ENCODE data around the gene BRD4.

DNA sequence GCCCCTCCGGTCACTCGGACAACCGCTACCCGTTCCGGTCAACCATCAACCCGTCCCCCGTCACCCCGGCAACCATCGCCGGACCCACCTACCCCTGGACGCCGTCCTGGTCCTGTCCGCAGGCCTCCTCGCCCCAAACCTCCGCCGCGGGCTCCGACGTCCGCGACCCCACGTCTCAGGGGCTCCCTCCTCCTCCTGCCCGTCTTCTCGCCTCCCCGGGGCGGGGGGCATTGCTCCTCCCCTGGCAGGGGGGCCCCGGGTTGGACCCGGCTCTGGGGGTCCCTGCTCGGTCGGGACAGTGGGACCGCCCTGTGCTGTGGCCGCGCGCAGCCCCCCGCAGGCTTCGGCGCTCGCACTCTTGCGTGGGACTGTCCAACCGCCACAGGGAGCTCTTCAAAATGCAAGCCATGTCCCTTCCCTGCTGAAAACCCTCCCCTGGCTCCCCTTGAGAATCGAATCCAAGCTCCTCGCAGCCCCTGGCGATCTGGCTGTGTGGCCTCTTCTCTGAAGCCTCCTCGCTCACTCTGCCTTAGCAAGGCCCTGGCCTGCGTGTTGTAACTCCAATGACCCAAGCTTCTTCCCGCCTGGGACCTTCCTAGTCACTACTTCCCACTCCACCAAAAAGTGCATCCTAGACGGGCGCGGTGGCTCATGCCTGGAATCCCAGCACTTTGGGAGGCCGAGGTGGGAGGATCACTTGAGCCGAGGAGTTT lies 108.5 kb downstream of the BRD4 start:
- TF ChIP-seq, protein P1, sequence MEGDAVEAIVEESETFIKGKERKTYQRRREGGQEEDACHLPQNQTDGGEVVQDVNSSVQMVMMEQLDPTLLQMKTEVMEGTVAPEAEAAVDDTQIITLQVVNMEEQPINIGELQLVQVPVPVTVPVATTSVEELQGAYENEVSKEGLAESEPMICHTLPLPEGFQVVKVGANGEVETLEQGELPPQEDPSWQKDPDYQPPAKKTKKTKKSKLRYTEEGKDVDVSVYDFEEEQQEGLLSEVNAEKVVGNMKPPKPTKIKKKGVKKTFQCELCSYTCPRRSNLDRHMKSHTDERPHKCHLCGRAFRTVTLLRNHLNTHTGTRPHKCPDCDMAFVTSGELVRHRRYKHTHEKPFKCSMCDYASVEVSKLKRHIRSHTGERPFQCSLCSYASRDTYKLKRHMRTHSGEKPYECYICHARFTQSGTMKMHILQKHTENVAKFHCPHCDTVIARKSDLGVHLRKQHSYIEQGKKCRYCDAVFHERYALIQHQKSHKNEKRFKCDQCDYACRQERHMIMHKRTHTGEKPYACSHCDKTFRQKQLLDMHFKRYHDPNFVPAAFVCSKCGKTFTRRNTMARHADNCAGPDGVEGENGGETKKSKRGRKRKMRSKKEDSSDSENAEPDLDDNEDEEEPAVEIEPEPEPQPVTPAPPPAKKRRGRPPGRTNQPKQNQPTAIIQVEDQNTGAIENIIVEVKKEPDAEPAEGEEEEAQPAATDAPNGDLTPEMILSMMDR (IDR thresholded peaks at IDR 0.05): no peak
- TF ChIP-seq POLR2A (IDR thresholded peaks at IDR 0.05): no peak
- TF ChIP-seq POLR2AphosphoS5 (IDR thresholded peaks at IDR 0.05): no peak

Data from prostate gland (tissue), 2 donors.